GM21737 (cell line): ENCODE measurements around the gene AKAP3.

Experiments used
- ATAC-seq: cut with Tn5 transposase; IDR thresholded peaks from one replicate; pipeline ENCODE4 v1.9.1; 2021; ENCODE audit warnings: mild to moderate bottlenecking, moderate library complexity; ENCODE audit not compliant: unreplicated experiment

Gene AKAP3

DNA sequence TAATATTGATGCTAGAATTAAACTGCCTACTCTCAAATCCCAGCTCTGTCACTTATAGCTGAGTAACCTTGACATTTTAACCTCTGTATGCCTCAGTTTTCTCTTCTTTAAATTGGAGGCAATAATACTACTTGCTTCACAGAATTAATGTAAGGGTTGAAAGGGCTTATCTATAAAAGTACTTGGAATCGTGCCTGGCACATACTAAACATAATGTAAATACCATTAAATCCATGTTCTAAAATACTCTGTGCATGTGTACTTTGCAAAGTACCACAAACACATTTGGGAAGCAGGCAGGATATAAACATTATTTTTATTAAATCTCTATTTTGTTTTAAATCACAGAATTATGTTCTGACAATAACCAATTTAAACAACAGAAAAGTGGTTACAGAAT, 44.9 kb downstream of the AKAP3 start:
- ATAC-seq: no peak

DNA sequence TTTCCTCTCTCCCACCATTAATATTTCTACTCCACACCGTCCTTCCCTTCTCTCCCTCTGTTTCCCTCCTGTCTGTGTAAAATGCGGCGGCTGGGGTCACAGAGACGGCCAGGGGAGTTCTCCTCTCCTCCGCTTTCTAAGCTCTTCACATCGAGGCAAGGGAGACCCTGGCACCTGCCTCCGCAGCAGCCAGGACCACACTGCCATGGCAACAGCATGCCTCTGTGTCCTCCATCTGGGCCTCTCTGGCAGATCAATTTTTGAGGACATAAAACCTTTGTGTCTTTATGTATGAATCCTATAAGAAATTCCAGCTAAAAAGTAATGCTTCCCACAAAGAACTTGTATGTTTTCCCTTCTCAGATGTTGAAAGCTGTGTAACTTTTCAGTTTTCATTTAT, 45.4 kb downstream of the AKAP3 start:
- ATAC-seq: no peak

DNA sequence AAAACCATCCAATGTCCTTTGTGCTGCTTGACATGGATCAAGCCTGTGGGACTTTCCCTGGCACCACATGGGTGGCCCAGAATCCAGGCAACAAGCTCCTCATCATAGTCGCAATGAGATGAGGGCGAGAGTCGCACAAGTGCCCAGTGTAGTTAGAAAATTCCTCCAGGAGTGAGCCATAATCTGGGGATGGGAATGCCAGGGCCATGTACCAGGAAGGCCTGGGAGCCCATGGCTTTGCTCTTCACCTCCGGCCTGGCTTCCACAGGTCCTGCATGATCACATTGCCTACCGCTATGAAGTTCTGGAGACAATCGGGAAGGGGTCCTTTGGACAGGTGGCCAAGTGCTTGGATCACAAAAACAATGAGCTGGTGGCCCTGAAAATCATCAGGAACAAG, 53.0 kb downstream of the AKAP3 start:
- ATAC-seq: no peak

DNA sequence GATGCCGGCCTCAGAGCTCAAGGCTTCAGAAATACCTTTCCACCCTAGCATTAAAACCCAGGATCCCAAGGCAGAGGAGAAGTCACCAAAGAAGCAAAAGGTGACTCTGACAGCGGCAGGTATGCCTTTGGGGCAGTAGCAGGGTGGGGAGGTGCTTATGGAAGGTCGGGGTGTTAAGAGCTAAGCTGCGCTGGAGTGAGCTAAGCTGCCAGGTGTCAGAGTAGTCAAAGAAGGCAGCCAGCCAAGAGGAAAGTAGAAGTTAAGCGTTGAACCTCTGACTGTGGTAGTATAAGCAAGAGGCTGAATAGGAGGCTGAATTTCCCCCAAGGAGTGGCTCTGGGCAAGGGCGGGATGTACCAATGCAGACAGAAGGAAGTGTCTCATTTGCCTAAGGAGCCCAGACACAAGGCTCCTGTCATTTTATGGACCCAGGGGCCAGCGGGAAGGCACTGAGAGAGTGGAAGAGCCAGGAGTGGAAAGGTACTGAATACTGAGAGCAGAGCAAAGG, 57.6 kb downstream of the AKAP3 start:
- ATAC-seq: no peak

DNA sequence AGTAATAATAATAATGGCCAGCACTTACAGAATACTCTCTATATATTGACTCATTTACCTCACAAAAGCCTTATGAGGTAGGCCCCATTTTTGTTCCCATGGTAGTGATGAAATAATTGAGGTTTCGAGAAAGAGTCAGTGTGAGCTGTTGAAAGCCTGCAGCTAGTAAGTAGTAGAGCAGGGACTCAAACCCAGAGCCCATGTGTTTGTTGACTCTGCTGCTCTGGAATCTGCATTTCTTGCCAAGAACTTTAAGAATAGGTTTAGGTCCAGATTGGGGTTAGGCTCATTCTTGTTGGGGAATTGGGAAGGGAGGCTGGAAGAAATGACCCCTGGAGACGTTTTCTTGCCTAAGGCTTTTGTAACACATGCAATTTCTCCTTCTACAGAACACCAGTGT, 58.9 kb downstream of the AKAP3 start:
- ATAC-seq: no peak

DNA sequence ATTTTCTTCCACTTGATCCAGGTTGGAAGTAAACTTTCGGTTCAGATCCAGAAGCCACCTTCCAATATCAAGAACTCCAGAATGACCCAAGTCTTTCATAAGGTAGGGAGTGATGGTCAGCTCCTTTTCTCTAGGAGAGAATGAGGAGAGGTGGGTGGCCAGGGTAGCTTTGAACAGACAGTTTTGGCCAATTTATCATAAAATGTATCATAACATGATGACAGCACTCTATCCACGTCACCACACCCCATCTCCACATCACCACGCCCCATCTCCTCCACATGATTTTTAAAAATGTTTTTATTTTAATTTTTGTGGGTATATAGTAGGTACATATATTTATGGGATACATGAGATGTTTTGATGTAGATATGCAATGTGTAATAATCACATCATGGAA, 59.9 kb downstream of the AKAP3 start:
- ATAC-seq: no peak

DNA sequence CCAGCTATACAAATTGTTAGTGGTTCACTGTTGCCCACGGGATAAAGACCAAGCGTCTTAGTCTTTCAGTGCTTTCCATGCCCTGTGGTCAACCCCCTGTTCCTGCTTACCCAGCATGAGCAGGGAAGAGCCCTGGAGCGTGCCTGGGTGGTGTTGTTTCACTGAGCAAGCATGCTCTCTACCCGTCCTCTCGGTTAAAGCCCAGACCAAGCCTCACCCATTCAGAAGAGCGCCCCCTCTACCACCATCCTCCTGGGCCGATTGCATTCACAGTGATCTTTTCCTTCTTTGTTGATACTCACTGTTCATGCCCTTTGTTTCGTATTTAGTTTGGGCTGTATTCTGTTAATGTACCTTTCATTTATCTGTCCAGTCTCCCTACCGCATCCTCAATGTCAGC, 61.7 kb downstream of the AKAP3 start:
- ATAC-seq: no peak

DNA sequence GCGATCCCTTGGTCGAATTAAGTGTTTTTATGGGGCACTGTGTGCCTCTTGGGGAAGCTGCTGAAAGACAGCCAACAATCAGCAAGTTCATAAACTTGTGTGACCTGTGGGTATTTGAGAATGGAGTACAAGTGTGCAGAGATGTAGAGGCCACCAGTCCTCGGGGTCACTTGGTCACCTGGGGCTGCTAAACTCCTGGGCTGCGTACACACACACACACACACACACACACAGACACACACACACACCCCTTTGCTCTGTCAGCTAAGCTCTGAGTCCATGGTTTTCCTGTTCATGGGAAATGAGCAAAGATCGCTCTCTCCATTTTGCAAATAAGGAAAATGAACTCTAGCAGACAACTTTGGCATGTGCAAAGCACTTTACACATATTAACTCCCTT, 62.4 kb downstream of the AKAP3 start:
- ATAC-seq: no peak

DNA sequence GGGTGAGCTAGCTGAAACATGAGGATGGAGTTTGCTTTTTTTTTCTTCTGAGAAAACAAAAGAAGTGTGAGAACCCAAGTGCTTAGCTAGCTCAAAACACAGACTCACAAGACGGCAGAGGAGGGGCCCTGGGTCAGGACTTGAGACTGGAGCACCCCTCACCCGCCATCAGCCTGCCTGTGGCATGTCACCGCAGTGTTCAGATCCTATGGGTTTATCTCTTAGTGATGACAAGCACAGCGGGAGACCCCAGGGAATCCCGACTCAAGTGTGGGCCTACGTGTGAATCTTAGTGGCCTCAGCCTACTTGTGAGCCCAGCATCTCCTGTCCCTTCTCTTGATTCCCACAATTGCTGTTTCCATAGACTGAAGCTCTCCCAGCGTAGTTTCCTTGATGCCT, 64.0 kb downstream of the AKAP3 start:
- no peak for ATAC-seq

DNA sequence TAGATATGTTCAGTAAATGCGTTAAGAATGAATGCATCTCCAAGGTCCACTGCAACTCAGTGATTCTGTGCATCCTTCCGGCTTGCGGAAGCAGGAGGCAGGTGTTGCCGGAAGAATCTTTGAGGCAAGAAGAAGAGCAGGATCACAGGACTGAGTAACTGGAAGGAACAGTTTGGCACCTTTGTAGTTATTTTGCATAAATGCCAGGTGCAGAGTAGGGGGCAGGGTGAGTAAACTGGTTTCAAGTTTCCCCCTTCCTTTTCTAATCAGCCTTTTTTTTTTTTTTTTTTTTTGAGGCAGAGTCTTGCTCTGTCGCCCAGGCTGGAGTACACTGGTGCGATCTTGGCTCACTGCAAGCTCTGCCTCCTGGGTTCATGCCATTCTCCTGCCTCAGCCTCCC, 64.6 kb downstream of the AKAP3 start:
- ATAC-seq: no peak

DNA sequence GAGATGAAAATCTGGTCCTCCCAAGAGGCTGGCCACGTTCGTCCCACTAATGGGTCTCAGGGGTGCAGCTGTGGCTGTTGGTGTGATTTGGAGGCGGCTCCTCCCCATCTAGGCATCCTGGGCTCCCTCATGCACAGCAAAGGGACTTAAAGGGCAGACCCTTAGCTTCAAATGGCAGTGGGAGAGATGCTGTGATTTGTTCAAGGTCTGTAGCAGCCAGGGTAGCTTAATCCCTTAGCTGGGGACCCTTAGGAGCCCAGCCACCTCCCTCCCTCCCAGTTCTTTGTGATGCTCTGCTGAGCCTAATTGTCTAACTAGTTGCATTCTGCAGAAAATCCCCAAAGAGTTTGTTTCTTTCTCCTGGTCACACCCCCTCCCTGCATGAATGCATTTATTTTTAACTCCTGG, 68.6 kb downstream of the AKAP3 start:
- ATAC-seq: no peak

DNA sequence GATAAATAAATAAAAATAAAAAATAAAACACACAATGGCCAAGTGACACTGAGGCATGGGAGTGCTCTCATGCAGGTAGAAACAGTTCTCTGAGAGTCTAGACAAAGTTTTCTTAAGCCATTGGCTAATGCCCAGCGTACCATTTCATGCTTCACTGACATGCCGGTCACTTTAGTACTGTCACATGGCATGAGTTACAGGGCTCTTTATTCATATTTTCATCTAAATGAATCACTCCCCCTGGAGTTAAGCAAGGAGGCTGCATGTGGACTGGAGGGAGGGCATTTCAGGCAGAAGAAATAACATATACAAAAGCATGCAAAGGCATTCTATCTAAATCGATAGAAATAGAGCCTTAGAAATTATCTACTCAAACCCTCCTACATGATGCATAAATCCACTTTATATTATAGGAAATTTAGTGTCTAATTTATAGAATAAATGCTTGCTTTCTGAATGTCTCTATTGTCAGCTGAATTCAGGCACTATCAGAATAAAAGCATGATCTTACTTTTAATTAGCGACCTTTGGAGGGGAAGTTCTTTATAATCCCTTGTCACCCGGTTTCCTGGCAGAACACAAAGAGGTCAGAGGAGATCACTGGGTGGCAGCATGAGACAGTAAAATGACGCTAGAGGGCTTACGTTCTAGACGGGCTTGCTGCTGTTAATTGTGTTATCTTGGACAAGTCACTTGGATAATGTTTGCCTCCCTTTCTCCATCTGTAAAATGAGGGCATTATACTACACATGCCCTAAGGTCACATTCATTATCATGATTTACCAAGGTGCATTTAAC, 69.3 kb downstream of the AKAP3 start:
- ATAC-seq: no peak

DNA sequence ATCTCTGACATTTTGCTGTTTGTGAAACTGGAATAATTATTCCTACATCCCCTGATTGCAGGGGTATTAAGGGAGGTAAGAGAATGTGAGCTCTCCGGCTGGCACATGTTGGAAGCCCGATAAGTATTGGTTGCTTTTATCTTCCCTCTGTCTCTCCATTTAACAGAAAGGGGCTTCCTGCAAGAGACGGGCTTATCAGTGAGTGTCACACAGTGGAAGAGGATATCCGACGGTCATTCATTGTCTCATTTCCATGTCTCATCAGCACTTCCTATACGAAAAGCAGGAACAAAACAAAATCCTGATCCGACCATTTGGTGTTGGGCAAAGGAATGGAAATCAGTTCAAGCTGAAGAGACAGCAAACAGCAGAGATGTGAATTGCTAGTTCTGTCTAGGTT, 76.2 kb downstream of the AKAP3 start:
- no peak for ATAC-seq

DNA sequence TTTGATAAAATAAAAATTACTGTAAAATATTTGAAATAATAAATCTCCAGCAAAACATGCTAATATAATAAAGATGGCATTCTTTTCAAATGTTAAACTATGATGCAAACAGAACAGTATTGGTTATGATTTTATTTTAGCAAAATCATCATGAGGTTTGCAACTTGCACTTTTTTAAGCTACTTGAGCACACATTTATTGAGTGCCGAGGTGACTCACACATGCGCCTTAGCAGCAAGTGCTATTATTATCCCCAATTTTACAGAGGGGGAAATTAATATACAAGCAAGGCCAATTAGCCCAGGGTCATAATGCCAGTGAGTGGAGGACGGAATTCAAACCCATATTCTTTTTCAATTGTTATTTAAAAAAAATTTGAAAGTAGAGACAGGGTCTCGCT, 79.6 kb downstream of the AKAP3 start:
- ATAC-seq: no peak

DNA sequence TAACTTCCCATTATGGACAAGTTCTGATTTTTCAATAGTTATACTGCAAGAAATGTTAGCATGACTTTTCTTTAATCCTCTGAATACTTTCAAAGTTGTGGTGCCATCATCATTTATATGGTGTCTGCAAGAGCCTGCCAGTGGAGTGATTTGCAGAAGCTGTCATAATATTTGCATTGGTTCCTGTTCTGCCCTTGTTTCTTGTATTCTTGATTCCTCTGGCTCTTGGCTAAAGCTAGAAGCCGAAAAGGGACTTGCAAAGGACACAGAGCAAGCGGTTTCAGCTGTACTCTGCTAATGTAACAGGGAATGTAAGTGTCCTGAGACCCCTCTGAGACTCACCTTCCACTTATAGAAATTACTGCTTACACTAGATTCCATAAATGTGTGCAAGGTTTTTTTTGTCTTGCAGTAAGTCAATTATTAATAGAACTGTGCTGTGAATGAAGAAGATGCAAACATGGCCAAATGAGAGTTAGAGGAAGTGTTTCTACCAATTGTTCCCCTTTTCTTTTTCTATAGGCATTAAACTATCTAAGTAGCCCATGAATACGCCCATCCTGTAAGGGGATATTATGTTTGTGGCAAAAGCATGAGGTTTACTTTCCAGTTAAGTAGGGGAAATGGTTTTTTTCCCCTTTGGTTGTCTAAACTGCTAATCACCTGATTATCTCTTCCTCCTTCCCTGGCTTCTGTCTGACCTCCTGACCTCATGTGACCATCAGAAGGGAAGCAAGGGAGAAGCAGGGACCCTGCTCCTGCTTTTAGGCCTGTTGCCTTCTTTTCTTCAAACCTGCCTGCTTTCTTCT, 81.6 kb downstream of the AKAP3 start:
- ATAC-seq: no peak

DNA sequence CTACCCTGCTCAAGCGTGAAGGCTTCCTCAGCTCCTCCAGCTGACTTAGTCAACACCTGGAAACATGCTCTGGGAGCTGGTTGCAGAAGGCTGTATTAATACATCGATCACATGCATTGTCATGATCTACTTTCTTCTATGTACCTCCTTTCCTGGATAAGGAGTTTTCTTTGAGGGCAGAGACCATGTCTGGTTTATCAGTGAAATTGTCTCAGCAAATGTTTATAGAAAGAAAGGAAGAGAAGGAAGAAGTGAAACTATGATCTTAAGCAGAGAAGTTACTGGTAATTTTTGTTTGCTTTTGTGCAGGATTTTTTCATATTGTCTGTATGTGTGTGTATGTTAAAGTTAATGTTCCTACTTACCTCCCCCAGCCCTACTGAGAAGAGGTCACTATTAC, 82.4 kb downstream of the AKAP3 start:
- no peak for ATAC-seq
